ENCODE data around the gene LHCGR.

LHCGR gene

GRCh38 chr2:48651158-48651790 lies 104.2 kb downstream of the LHCGR start:
- H3K4me1 Mint-ChIP-seq = no peaks in the 10 kb centered on the region
- no peaks in the 10 kb centered on the region for H3K9me3 Mint-ChIP-seq
- no peak overlapping the region for H3K27ac Mint-ChIP-seq
- no peak for TF ChIP-seq CTCF (IDR thresholded peaks at IDR 0.05)
- H3K4me3 Mint-ChIP-seq = no peak overlapping the region
- no peaks in the 10 kb centered on the region for H3K36me3 Mint-ChIP-seq (ENCODE audit: low read depth)
- H3K27me3 Mint-ChIP-seq (ENCODE audit: low read depth, poor library complexity) = no peaks in the 10 kb centered on the region
- no peak for DNase-seq

GRCh38 chr2:48638261-48638660 lies 117.3 kb downstream of the LHCGR start:
- H3K27me3 Mint-ChIP-seq (ENCODE audit: low read depth, poor library complexity) = no peaks in the 10 kb centered on the region
- H3K4me1 Mint-ChIP-seq = no peaks in the 10 kb centered on the region
- TF ChIP-seq CTCF (IDR thresholded peaks at IDR 0.05) = no peak
- no peak for DNase-seq
- H3K27ac Mint-ChIP-seq = no peak overlapping the region
- peaks cover 19% of the 10 kb centered on the region for H3K9me3 Mint-ChIP-seq
- H3K36me3 Mint-ChIP-seq (ENCODE audit: low read depth) = peaks cover 5% of the 10 kb centered on the region
- no peak overlapping the region for H3K4me3 Mint-ChIP-seq
